Subcutaneous abdominal adipose tissue (tissue), 5 donors: Measurements from ENCODE around the gene NARS2.

Source experiments
- H3K27ac ChIP-seq: one replicate; pipeline ENCODE4 v1.7.0; 2013; ENCODE audit warnings: low read depth, mild to moderate bottlenecking, inconsistent platforms, low read length, moderate library complexity
- H3K27me3 ChIP-seq, 5 donors: one replicate each; pipeline ENCODE4 v1.7.0; 2013; ENCODE audit warnings: low read length in 5 of 5, inconsistent platforms in 1 of 5; ENCODE audit not compliant: control insufficient read depth in 5 of 5, insufficient read depth in 4 of 5
- H3K36me3 ChIP-seq, 5 donors: one replicate each; pipeline ENCODE4 v1.7.0; 2013; ENCODE audit warnings: low read length in 5 of 5; ENCODE audit not compliant: control insufficient read depth in 5 of 5, insufficient read depth in 5 of 5
- H3K4me1 ChIP-seq, 5 donors: one replicate each; pipeline ENCODE4 v1.7.0; 2013; ENCODE audit warnings: low read length in 5 of 5, mild to moderate bottlenecking in 3 of 5, moderate library complexity in 1 of 5; ENCODE audit not compliant: control insufficient read depth in 5 of 5, insufficient read depth in 5 of 5
- H3K4me3 ChIP-seq, 5 donors: one replicate each; pipeline ENCODE4 v1.7.0; 2013; ENCODE audit warnings: low read length in 5 of 5, low read depth in 1 of 5
- H3K9ac ChIP-seq, 5 donors: one replicate each; pipeline ENCODE4 v1.7.0; 2013; ENCODE audit warnings: low read length in 5 of 5, mild to moderate bottlenecking in 4 of 5, moderate library complexity in 3 of 5
- H3K9me3 ChIP-seq, 5 donors: one replicate each; pipeline ENCODE4 v1.7.0; 2013; ENCODE audit warnings: low read length in 5 of 5; ENCODE audit not compliant: control insufficient read depth in 5 of 5
- donor health status: healthy.
- donor health status: healthy.
- donor health status: healthy.
- donor health status: healthy.
- donor health status: healthy.

NARS2 gene

DNA sequence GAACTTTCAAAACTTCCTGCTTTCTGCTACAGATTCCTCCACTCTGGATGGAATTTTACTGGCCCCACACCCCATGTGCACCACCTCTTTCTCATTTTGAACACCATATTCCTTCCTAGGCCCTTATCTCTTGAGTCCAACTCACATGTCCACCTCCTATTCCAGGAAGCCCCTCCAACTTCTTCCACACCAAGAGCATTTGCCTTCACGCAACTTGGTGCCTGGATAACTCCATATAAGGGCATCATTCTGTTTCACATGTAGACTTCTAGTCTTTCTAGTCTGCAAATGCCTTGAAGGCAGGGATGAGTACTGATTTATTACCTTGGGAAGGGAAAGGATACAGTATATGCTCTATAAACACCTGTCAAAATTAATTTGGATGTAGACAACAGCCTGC, 174.5 kb downstream of the NARS2 start:
- no peak overlapping the region for H3K4me3 ChIP-seq
- H3K9me3 ChIP-seq = no peaks in the 10 kb centered on the region
- no peak overlapping the region for H3K27ac ChIP-seq
- peaks cover 0 to 34% (median 19%) of the 10 kb centered on the region in 5 donors for H3K4me1 ChIP-seq
- H3K9ac ChIP-seq = no peak overlapping the region
- no peaks in the 10 kb centered on the region for H3K36me3 ChIP-seq
- no peaks in the 10 kb centered on the region for H3K27me3 ChIP-seq

DNA sequence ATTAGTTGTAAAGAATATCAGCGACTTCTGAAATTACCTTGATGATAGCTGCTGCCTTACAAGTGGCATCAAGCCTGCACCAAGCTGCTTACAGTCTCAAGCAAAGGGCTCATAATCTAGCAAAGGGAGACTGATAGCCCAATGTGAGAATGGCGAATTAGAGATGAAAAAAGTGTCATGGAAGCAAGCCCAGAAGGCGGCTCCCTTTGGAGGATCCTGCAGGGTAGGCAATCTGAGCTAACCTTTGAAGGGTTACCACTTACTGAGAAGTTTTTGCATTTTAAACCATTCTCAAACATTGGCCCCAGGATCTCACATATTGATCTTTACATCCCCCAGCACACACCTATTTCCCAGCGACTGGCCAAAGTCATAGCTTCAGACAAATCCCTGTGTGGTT, 175.5 kb downstream of the NARS2 start:
- no peaks in the 10 kb centered on the region for H3K36me3 ChIP-seq
- H3K27me3 ChIP-seq = no peaks in the 10 kb centered on the region

DNA sequence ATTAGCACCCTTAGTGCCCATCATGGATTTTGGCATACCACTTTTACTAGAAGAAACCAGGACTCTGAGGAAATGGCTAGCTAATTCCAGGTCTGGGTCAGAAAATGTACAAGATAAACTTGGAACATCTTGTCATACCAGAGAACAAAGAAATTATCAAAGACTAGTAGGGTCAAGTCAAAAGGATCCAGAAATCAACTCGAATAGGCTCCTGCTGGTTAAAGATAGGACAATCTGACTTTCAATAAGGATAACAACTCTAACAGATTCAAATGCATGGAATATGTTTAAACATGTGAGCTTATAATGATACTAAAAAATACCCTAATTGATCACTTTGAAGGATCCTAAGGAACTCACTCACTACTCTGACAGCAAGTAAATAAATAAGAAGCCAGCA, 175.9 kb downstream of the NARS2 start:
- H3K4me1 ChIP-seq = peaks cover 0 to 32% (median 15%) of the 10 kb centered on the region in 5 donors
- H3K4me3 ChIP-seq = no peak overlapping the region
- no peaks in the 10 kb centered on the region for H3K27me3 ChIP-seq
- no peaks in the 10 kb centered on the region for H3K9me3 ChIP-seq
- no peak overlapping the region for H3K27ac ChIP-seq
- no peaks in the 10 kb centered on the region for H3K36me3 ChIP-seq
- H3K9ac ChIP-seq = no peak overlapping the region

More for the DNA sequence above, 175.5 kb downstream of the NARS2 start:
- Histone ChIP-seq H3K4me1 (peaks cover 0 to 36% (median 18%) of the 10 kb centered on the region in 5 donors), H3K4me3 (no peak overlapping the region), H3K9me3 (no peaks in the 10 kb centered on the region), H3K9ac (no peak overlapping the region), H3K27ac (no peak overlapping the region)

DNA sequence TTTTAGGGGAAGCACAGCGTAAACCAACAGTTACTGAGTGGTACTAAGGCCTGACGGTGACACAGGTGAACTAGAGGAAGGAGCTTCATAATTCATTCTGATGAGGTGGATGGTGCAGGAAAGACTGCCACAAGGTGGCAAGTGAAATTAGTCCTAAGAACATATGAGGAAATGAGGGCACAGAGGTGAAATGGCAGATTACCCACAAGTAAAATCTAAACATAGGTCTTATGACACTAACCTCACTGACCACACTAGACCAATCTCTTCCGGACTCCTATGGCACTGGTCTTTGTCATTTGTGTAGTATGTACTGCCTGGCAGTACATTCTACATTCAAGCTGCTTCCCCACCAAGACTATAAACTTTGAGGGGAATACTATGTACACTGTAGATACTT, 177.3 kb downstream of the NARS2 start:
- Histone ChIP-seq H3K9me3 (no peaks in the 10 kb centered on the region), H3K27me3 (no peaks in the 10 kb centered on the region), H3K36me3 (no peaks in the 10 kb centered on the region), H3K9ac (no peak overlapping the region), H3K4me3 (no peak overlapping the region), H3K4me1 (peaks cover 0 to 28% (median 8%) of the 10 kb centered on the region in 5 donors), H3K27ac (no peak overlapping the region)

DNA sequence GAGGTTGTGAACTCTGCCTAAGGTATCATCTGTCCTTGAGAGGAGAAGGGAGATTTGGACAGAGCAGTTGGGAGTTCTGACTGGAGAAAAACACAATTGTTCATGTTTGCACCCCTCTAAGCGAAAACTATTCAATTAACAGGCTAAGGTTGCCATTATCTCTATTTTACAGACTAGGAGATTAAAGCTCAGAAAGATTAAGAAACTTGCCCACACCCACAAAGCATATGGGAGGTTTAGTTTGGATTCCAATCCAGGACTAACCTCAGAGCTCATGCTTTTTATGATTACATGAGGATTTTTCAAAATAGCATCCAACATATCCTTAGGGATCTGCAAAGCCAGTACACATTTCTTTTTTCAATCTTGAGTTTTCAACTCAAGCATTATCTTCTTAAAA, 179.1 kb downstream of the NARS2 start:
- Histone ChIP-seq H3K9ac (no peak overlapping the region), H3K27ac (no peak overlapping the region), H3K27me3 (no peaks in the 10 kb centered on the region), H3K4me1 (peaks cover 0 to 31% (median 16%) of the 10 kb centered on the region in 5 donors), H3K9me3 (no peaks in the 10 kb centered on the region), H3K4me3 (no peak overlapping the region), H3K36me3 (no peaks in the 10 kb centered on the region)

DNA sequence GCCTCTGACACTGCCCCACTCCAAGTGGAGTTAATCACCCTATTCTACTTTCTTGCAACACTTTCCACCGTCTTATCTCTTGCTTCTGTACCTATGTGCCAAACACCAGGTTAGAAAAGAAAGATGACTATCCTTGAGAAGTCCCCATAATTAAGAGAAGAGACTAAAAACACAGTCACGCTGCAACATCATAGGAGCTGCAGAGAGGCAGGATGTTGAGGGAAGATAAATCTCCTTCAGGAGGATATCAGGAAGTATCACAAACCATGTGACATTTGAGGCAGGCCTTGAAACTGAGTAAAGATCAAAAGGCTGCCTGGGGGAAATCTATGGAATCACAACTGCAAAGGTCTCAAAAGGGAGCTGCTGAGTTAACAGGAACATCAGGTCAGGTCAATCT, 181.8 kb downstream of the NARS2 start:
- no peaks in the 10 kb centered on the region for H3K36me3 ChIP-seq
- peaks cover 0 to 25% (median 18%) of the 10 kb centered on the region in 5 donors for H3K4me1 ChIP-seq
- H3K9ac ChIP-seq = no peak overlapping the region
- no peak overlapping the region for H3K4me3 ChIP-seq
- H3K27me3 ChIP-seq = no peaks in the 10 kb centered on the region
- no peaks in the 10 kb centered on the region for H3K9me3 ChIP-seq
- H3K27ac ChIP-seq = no peak overlapping the region

DNA sequence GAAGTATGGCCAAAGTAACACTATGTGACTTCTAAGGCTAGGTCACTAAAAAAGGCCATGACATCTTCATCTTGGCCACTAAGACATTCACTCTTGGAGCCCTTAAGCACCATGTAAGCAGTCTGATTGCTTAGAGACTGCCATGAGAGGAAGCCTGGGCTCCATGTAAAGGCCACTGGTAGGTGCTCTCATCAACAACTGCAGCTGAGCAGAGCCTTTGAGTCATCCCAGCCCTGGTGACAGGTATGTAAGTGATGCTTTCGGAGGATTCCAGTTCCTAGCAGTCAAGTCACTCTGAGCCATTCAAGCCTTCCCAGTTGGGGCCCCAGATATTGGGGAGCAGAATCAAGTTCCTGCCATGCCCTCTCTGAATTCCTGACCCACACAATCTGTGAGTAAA, 183.2 kb downstream of the NARS2 start:
- H3K4me1 ChIP-seq = peaks cover 0 to 23% (median 18%) of the 10 kb centered on the region in 5 donors
- no peak overlapping the region for H3K27ac ChIP-seq
- no peak overlapping the region for H3K4me3 ChIP-seq
- H3K27me3 ChIP-seq = no peaks in the 10 kb centered on the region
- no peaks in the 10 kb centered on the region for H3K9me3 ChIP-seq
- no peaks in the 10 kb centered on the region for H3K36me3 ChIP-seq
- H3K9ac ChIP-seq = no peak overlapping the region

DNA sequence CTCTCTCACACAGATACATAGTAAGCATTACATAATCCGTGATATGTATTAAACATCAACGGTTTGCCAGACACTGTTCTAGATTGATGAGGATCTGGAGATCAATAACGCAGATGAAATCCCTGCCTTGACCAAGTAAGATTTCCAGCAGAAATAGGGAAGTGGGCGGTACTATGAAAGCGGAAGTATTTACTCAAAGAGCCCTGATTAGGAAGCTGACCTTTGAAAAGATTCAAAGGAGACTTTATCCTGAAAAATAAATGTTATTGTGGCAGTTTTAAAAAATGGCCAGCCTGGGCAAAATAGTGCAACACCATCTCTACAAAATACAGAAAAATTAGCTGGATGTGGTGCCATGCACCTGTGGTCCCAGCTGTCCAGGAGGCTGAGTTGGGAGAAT, 183.9 kb downstream of the NARS2 start:
- H3K9me3 ChIP-seq = no peaks in the 10 kb centered on the region
- peaks cover 0 to 27% (median 18%) of the 10 kb centered on the region in 5 donors for H3K4me1 ChIP-seq
- no peak overlapping the region for H3K9ac ChIP-seq
- H3K27ac ChIP-seq = no peak overlapping the region
- H3K27me3 ChIP-seq = no peaks in the 10 kb centered on the region
- H3K4me3 ChIP-seq = no peak overlapping the region
- no peaks in the 10 kb centered on the region for H3K36me3 ChIP-seq

DNA sequence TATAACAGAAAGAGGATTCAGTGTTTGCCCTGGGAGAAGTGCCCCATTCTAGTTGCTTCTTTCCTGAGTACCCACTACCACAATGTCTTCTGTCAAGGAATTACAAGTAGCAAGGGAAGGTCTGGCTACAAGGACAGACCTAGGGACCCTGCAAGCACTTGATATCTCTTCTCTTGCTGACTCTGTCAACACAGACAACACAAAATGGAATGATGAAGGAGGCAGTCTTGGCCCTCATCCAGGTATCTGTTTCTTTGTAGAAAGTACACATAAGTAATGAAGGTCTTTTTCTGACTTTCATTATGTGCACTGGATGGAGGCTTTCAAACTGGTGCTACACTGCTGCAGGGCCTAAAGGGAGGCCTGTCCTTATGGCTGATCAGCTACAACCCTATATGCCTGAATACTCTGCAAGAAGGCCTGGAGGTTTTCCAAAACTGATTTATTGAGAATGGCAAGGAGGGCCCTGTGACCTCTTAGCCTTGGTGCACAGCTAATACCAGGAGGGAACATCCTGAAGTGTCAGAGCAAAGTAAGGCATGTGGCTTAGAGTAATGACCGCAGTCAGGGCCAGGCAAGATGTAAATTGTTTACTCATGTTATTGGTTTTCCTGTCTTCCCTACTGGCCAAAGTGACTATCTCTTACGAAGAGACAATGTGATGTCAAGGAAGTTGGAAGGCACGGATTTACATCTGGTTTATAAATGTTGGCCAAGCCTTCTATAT, 188.3 kb downstream of the NARS2 start:
- Histone ChIP-seq H3K36me3 (peaks cover 0 to 12% (median 7%) of the 10 kb centered on the region in 5 donors), H3K27ac (no peak overlapping the region), H3K27me3 (no peaks in the 10 kb centered on the region), H3K9ac (no peak overlapping the region), H3K9me3 (peaks cover 0 to 16% (median 10%) of the 10 kb centered on the region in 5 donors), H3K4me3 (no peak overlapping the region), H3K4me1 (peaks cover 4 to 26% (median 18%) of the 10 kb centered on the region in 5 donors)
